Measurements from ENCODE around the gene SDHAF2. TPM values are rescaled to one million over a fixed set of nuclear protein-coding genes. Genes with fewer than 3 reads are reported as not detected.

SDHAF2 gene
- total and polyA plus RNA-seq, 9 of the 15 experiments (the other 6 are each of a cell fraction or from before 2014, with no cell fraction given): 21.2 to 144 (median 40.4) TPM

DNA sequence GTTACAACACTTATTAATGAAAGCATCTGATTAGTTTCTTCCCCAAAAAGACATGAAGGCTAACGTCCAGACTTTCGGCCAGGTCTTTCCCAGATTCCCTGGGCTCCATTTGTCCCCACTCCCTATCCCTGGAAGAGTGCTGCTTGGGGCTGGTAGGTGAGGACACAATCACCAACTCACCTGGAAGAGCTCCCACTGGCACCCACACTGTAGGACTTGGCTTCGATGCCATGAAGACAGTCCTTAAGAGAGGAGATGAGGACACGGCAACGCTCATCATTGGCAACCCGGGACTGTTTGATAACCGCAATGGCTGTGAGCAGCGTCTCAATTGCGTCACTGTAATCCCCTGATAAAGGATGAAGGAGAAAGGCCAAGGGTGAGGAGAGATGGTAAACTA is 18.3 kb upstream of the SDHAF2 start:
- Histone ChIP-seq H4K20me1 (replicated peaks; ENCODE audit: control insufficient read depth, insufficient read depth, low read length) (no peaks in the 10 kb centered on the region), H3K27me3 (ENCODE audit: control insufficient read depth in 2 of 2, insufficient read depth in 2 of 2, low read length in 2 of 2) (no peaks in the 10 kb centered on the region), H3K9me3 (replicated peaks; ENCODE audit: control insufficient read depth, insufficient read depth, low read depth, low read length) (no peaks in the 10 kb centered on the region), H3K27ac (ENCODE audit: extremely low read depth, low read depth, low read length) (no peak overlapping the region), H3K9ac (ENCODE audit: insufficient read depth in 1 of 2, low read depth in 2 of 2, low read length in 2 of 2) (no peak overlapping the region), H3K4me3 (no peak overlapping the region), H3K36me3 (ENCODE audit: control insufficient read depth, insufficient read depth, low read length) (peaks cover 96% of the 10 kb centered on the region), H3K79me2 (ENCODE audit: control insufficient read depth, insufficient read depth, low read length) (no peaks in the 10 kb centered on the region), H3K4me2 (ENCODE audit: insufficient read depth, low read length) (no peak overlapping the region), H2AFZ (ENCODE audit: low read depth, low read length) (no peak overlapping the region), H3K9me1 (ENCODE audit: control insufficient read depth, insufficient read depth, low read length) (no peaks in the 10 kb centered on the region), H3K4me1 (replicated peaks in 1 of 2; ENCODE audit: control insufficient read depth in 2 of 2, insufficient read depth in 2 of 2, low read length in 2 of 2) (no peaks in the 10 kb centered on the region)
- no peak for ATAC-seq
- ChIA-PET CTCF (ENCODE audit: low intra/inter-chr PET ratio) (no interaction called here), POLR2A (interaction anchor here (1.2 kb wide), 1 partner anchor 18 kb away, joined by 3 read pairs; the partner anchor contains the start of genes CPSF7 and SDHAF2)
- no peak for FAIRE-seq
- no peak for DNase-seq (ENCODE audit: extremely low read depth in 1 of 4, low spot score in 3 of 4)
- 76% methylated on average over 9 of the region's 9 CpGs for WGBS (ENCODE audit: insufficient coverage, low coverage, missing lambda C conversion rate)
- BruUV-seq (replicated peaks): no TSS peak
- intact Hi-C loops (cut with micrococcal nuclease): no loop called here
- TF ChIP-seq ZKSCAN1 (IDR thresholded peaks at IDR 0.05; ENCODE audit: low read depth, low read length): no peak
- peak; percentile 30; the same call in 1 of the 2 replicates for TF ChIP-seq POLR2A (conservative IDR thresholded peaks at IDR 0.05)
- no peak for TF ChIP-seq ZNF133 (CRISPR knock-in tag; IDR thresholded peaks at IDR 0.05)
- TF ChIP-seq CEBPB (tag; IDR thresholded peaks at IDR 0.05): 0 out of 2 replicates have a peak, but pooled peaks have one; percentile 9
- in situ Hi-C loops (cut with MboI): no loop called here

DNA sequence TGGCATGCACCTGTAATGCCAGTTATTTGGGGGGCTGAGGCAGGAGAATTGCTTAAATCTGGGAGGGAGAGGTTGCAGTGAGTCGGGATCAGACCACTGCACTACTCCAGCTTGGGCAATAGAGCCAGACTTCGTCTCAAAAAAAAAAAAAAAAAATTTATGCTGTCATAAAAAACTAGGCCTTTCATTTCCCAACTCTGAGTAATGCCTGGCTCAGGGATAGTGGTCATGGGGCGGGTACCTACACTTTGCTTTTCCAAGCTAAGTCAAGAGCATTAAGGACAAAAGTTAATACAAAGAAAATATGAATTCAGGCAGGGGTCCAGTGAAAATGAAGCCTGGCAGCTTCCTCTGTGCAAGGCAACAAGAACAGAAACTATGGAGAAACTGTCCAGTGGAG is 16.4 kb upstream of the SDHAF2 start:
- ChIA-PET CTCF (ENCODE audit: low intra/inter-chr PET ratio) (no interaction called here), POLR2A (interaction anchor here (1.7 kb wide), 1 partner anchor 10 kb away, joined by 7 read pairs; no protein-coding TSS in a partner anchor)
- no peak for TF ChIP-seq ILF3 (IDR thresholded peaks at IDR 0.05; ENCODE audit: borderline replicate concordance)
- BruUV-seq (replicated peaks): no TSS peak
- Histone ChIP-seq H3K27ac (ENCODE audit: extremely low read depth, low read depth, low read length) (no peak overlapping the region), H3K9me3 (replicated peaks; ENCODE audit: control insufficient read depth, insufficient read depth, low read depth, low read length) (no peaks in the 10 kb centered on the region), H3K9ac (ENCODE audit: insufficient read depth in 1 of 2, low read depth in 2 of 2, low read length in 2 of 2) (no peak overlapping the region), H2AFZ (ENCODE audit: low read depth, low read length) (no peak overlapping the region), H3K79me2 (ENCODE audit: control insufficient read depth, insufficient read depth, low read length) (peaks cover 17% of the 10 kb centered on the region; the same call in 2 of the 3 replicates), H3K27me3 (ENCODE audit: control insufficient read depth in 2 of 2, insufficient read depth in 2 of 2, low read length in 2 of 2) (no peaks in the 10 kb centered on the region), H3K4me2 (ENCODE audit: insufficient read depth, low read length) (no peak overlapping the region), H3K36me3 (ENCODE audit: control insufficient read depth, insufficient read depth, low read length) (peaks cover 97% of the 10 kb centered on the region), H3K9me1 (ENCODE audit: control insufficient read depth, insufficient read depth, low read length) (no peaks in the 10 kb centered on the region), H4K20me1 (replicated peaks; ENCODE audit: control insufficient read depth, insufficient read depth, low read length) (peaks cover 13% of the 10 kb centered on the region; the same call in 1 of the 2 replicates), H3K4me3 (no peak overlapping the region), H3K4me1 (replicated peaks in 1 of 2; ENCODE audit: control insufficient read depth in 2 of 2, insufficient read depth in 2 of 2, low read length in 2 of 2) (peaks cover 0 to 2% of the 10 kb centered on the region in 2 experiments; a peak in 2 of 5 replicates)
- DNase-seq (ENCODE audit: extremely low read depth in 1 of 4, low spot score in 3 of 4) (no peak), ATAC-seq (no peak), FAIRE-seq (no peak)
- 100% methylated on average over 2 of the region's 3 CpGs for WGBS (ENCODE audit: insufficient coverage, low coverage, missing lambda C conversion rate)
- intact Hi-C loops (cut with micrococcal nuclease) (no loop called here), in situ Hi-C loops (cut with MboI) (no loop called here)
